Inflammatory macrophage treated with lipopolysaccharide for 4 hours (primary cell): Measurements from ENCODE around the gene PRSS21.

Source experiments
- DNase-seq: peaks from one replicate; pipeline ENCODE4 v3.0.0-alpha.2; 2020

The PRSS21 gene, protein sequence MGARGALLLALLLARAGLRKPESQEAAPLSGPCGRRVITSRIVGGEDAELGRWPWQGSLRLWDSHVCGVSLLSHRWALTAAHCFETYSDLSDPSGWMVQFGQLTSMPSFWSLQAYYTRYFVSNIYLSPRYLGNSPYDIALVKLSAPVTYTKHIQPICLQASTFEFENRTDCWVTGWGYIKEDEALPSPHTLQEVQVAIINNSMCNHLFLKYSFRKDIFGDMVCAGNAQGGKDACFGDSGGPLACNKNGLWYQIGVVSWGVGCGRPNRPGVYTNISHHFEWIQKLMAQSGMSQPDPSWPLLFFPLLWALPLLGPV

DNA sequence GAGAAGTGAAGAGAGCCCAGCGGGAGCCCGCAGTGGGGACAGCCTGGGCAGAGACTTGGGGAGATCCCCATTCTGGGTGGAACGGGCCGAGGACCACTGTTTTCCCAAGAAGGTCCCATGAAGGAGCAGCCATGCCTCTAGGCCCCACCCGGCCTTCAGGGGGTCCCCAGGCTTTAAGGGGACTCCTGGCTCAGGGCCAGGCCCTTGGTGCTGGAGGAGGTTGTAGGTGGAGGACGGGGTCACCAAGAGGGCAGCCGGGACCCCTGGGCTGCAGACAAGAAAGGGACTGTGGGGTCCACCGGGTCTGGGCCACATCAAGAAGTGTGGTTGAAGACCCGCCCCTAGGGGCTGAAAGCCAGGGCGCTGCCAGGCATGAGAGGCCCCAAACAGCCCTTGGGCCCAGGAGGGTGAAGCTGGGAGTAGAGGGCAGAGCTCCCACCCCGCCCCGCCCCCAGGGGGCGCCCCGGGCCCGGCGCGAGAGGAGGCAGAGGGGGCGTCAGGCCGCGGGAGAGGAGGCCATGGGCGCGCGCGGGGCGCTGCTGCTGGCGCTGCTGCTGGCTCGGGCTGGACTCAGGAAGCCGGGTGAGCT lies at the start of gene PRSS21:
Gene PRSS21, plus strand, starts transcription at position 487 of the 589 bp plus-strand sequence. Its CDS starts 32 bp downstream, at position 519.
- no peak for DNase-seq

DNA sequence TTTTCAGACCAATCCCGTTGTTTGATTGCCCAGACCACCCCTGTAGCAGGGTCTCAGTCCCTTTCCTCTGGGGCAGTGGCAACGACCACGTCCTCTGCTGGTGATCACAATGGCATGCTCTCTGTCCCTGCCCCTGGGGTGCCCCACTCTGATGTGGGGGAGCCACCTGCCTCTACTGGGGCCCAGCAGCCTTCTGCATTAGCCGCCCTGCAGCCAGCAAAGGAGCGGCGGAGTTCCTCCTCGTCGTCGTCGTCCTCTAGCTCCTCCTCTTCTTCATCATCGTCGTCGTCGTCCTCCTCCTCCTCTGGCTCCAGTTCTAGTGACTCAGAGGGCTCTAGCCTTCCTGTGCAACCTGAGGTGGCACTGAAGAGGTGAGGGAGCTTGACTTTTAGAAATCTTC lies 49.1 kb upstream of the PRSS21 start:
- DNase-seq = no peak

DNA sequence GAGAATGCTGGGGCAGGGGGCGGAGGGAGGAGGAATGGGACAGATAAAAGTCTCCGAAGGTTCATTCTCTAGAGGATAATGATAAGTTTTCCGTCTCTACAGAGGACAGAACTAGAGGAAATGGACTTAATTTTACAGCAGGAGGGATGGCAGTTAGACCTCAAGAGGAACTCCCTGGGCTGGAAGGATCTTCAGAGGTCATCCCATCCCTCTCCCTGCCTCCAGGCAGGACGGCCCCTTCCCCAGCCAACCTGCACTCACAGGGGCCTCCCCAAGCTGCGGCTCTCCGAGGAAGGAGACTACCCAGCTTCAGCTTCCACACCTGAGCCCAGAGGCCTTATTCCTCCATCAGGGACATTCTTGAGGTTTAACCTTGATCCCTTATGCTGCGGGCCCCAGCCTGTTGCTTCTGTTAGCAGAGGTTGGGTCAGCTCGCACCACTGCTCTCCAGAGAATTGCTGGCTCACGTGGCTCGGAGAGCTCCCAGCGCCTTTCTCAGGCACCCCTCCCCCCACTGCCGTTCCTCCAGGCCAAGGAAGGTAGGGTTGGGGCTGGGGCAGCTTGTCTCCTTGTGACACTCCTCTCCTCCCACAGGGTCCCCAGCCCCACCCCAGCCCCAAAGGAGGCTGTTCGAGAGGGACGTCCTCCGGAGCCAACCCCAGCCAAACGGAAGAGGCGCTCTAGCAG lies 48.5 kb upstream of the PRSS21 start:
- no peak for DNase-seq

DNA sequence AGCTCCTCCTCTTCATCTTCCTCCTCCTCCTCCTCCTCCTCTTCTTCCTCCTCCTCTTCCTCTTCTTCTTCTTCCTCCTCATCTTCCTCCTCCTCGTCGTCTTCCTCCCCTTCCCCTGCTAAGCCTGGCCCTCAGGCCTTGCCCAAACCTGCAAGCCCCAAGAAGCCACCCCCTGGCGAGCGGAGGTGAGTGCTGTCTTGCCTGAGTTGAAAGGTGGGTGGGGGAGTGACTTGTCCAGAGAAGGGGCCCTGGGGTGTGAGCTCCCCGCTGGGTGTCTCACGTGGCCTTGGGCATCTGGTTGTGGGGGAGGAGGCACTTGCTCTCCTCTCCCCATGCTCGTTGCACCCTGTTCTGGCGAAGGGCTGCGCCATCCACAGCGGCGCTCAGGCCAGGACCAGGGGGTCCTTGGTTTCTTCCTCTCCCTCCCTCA lies 47.9 kb upstream of the PRSS21 start:
- DNase-seq = no peak

DNA sequence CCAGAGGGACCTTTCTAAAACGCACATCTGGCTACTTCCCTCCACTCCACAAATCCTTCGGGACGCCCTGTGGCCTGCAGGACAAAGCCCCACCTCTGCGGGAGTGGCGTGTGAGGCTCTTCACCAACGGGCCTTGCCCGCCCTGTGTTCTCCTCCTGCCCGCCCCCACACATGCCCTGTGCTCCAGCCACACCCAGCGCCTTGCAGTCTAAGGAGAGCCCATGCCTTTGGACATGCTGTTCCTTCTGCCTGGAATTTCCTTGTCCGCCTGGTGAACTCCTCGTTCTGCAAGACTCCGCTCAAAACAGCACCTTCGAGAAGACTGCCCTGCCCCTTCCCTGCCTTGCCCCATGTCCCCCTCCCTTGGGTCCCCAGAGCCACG lies 47.4 kb upstream of the PRSS21 start:
- DNase-seq = no peak

DNA sequence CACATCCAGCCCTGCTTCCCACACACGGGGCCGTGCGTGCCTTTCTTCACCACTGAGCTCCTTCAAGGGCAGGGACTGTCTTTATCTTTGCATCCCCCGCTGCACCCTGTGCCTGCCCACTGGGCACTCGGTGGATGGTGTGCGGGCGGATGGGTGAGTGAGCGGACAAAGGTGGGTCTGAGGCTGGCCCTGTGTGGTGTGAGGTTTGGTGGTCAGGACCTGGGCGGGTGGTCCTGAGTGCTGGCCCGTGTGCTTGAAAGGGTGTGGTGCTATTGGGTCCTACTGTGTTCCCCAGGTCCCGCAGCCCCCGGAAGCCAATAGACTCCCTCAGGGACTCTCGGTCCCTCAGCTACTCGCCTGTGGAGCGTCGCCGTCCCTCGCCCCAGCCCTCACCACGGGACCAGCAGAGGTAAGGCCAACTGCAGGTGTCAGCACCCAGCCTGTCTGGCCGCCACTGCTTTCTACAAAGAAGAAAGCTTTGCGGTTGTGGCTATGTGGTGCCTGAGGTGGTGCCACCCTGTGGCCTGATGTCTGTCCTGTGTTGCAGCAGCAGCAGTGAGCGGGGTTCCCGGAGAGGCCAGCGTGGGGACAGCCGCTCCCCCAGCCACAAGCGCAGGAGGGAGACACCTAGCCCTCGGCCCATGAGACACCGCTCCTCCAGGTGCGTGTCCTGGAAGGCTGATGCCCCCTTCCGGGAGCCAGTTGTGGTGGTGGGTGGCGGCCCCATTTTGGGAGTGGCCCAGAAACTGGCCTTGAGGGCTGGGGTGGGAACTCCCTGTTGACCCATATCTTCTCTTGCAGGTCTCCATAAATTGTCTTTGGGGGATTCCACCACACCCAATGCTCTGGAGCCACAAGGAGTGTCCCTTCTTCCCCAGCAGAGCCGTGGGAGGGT lies 46.7 kb upstream of the PRSS21 start:
- DNase-seq = no peak

DNA sequence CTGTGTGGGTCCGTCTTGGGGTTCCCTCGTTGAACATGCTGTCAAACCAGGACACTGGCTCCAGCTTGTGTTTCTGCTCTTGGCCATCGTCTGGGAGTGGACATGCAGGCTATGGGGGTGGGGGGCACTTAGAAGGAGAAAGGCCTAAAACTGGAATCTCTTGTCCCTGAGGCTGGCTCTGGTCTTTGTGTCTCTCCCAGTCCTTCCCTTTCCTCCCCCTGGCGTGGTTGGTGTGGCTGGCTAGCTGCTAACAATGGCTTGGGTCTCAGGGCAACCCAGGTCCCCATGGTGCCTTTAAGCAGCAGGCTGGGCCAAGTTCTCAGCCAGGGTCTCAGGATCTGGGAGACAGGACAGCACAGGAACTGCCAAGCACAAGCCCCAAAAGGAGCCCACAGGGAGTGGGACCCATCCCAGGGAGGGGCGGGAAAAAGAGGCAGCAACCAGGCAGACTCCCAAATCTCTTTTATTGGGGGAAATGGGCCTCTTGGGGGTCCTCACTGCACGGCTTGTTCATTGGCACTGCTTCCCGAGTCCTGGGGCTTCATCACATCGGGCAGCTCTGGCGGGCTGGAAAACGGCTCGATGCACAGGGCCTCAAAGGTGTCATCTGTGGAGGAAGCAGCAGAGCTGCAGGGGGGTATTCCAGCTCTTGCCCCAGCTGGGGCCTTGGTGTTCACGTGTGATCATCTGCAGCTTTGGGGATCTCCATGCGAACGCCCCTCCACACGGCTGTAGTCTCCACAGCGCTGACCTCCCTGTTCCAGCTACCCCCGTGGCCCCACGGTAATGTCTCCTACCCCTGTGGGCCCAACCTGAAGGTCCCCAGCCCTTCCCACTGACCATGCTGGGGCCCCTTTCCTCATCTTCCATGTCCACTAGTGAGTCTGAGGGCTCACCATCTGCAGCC lies 45.3 kb upstream of the PRSS21 start:
- no peak for DNase-seq

DNA sequence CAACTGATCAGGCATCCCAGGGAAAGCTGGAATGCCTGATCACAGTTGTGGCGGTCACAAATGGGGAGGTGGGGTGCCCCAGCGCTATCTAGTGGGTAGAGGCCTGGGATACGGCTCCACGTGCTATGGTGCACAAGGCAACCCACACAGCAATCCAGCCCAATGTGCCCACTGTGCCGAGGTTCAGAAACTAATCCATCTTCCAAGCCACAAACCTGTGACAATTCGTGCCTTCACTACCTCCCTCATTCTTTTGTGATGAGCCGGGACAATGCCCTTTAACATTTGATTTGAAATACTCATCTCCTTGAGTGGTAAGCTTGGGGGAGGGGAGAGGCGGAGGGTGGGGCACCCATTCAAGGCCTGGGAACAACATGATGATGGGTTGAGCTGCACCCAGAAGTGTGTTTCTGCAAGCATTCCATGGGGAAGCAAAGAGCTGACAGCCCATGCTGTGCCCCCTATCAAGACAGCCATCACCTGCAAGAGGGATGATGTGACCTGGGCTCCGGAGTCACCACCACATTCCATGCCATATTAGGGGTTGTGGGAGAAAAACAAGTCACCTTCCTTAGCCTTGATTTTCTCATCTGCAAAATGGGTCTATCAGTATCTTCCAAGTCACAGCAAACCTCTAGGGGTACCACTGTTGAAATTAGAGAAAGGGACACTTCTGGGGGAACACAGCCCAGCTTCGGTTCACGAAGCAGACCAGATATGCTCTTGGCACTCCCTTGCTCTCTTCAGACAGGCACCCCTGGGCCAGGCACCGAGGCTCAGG lies 43.7 kb upstream of the PRSS21 start:
- no peak for DNase-seq

DNA sequence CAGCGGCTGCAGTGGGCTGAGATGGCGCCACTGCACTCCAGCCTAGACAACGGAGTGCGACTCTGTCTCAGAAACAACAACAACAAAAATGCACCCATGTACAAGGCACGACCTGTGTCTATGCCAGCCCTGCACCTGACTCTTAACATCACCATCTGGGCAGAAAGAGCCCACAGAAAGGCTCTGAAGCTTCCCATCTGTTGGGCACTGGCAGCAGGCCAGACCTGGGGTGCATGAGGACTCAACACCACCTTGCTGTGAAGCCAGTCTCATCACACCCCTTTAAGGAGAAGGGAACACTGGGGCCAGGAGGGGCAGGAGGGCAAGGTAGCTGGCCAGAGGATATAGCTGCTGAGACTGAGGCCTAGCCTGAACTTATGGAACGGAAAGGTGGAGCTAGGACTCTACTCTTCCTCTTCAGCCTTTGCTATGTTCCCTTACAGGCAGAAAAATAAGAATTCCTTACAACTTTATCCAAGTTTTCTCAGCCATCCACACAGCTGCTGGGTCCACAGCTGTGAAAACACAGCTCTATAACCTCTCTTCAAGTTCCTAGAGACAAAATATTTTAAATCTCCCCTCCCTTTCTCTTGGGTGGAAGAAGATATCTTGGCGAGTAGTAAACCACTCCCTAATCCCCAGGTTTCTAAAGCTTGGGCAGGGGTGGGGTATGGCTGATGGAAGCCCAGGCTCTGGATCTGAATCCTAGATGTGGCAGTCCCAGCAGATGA lies 42.7 kb upstream of the PRSS21 start:
- no peak for DNase-seq

DNA sequence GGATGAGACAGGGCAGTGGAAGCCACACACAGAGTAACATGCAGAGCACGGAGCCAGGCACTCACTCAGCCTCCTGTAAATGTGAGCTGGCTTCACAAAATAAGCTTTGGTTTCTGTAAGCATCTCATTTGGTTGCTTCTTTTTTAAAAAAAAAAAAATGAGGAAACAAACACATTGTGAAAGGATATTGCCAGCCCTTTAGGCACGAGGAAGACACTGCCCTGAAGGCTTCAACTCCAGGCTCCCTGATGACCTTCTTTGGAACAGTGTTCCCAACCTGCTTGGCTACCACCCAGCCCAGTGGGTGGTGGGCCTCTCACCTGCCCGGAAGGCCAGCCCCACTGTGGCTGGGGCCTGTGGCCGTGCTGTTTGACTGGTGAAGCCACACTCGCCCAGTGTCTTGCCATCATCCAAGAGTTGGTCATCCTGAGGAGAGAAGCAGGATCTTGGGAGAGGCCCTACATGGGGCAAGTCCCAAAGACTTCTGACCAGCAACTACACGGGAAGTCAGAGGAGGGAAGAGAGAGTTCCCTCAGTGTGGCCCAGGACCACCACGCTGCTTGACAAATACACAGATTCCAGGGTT lies 41.8 kb upstream of the PRSS21 start:
- DNase-seq = peak; percentile 53

DNA sequence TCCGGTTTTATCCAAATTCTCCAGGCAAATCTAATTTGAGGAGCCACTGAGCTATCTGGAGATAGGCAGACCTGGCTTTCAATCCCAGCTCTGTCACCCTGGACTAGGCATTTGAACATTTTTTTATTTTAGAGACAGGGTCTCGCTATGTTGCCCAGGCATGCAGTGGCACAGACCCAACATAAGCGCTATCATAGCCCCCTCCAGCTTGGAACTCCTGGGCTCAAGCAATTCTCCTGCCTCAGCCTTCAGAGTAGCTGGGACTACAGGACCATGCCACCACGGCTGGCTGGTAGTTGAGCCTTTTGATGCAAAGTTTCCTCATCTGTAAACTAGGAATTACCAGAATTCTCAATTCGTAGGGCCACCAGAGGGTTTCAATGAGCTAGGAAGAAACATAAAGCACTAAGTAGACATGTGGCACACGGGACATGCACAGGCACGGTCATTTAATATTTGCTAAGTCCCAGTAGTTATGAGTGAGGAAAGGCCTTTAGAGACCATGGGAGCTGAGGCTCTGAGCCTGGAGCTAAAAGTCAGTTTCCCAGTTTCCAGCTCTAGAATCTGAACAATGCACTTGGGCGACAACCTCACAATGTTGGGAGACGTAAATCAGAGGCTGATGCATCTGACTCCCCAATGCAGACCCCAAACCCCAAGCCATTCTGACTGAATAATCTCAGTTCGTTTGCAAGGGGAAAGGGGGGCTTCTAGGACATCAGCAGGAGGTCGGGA lies 41.1 kb upstream of the PRSS21 start:
- no peak for DNase-seq

DNA sequence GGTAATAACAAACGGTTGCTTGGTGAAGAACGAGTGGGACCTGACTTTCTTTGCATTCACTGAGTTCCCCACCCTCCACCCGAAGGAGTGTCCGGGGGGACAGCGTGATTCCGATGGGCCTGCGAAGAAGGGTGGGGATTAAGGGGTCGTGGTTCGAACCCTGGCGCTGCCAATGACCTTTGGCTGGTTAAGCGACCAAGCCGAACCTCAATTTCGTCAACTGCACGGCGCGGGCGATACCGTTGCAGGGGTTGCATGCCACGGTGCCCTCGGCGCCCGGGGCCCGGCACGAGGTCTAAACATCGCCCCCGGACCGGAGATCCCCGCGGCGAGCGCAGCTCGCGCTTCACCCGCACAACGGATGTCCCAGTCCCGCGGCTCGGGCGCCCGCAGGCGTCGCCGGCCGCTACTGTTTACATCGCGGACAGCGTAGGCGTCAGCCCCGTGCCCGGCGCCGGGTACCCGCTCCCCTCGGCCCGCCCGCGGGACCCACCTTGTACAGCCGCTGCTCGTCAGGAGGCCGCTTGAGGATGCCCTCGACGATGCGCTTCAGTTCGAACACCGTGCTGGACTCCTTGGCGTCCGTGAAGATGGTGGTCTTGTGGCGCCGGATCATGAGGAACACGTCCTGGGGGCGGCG lies 40.4 kb upstream of the PRSS21 start:
- peak; percentile 26 for DNase-seq

DNA sequence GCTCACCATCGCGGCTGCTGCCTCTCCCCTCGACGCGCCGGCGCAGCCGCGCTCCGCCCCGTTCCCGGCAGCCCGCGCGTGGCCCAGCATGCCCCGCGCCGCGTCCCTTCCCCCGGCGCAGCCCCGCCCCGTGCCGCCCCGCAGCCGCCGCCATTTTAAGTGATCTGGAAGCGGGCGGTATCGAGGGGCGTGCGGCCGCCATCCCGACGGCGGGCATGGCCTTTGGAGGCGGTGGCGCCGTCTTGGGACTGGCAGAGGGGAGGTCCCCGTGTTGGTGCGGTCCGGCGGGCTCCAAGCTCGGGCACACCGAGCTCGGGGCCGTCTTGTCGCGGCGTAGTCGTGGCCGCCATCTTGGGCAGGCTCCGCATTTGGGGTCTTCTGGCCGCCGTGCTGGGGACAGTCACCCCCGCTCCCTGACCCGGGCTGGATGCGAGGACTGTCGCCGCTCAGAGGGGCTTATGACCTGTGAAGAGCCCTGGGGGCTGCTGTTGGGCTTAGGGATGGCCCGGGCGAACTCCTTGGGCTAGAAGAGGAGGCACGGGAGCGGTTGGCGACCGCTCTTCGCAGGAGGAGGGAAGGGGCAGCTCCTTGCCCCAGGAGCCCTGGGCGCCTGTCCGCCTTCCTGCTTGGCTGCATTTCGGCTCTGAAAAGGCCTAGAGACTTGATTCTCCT lies 39.7 kb upstream of the PRSS21 start, which contains the start of gene ELOB:
Gene ELOB, minus strand, starts transcription at position 50 of the 672 bp plus-strand sequence. Its CDS starts 41 bp downstream, at position 9.
- peak; percentile 89 for DNase-seq

DNA sequence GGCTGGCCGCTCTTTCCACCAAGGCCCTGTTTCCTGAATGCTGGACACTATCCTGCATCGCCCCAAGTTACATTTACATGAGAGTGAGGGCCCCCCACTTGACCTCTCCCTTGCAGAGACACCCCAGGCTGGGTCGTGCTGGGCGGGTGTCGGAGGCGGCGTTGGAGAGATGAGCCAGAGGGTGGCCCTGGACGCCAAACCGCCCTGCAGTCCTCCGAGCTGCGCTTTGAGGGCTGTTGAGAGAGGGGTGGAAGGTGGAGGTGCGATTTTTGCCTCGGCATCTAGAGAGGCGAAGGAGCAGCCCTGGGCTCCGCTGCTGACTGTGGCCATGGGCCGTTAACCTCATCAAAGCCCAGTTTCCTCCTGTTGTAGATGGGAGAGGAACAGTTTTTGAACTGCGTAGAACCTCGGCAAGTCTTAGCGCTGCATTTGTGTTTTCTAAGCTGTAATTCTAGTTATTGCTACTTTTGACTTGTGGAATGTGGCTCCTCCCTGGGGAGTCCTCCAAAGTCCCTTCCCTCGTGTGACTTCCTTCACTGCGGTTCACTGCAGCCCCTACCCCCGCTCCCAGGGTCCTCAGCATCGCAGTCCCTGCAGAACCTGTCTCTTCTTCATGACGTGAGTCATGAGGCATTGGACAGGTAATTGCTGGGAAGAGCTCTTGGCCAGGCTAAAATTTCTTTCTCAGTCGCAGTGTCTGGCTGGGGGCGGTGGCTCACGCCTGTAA lies 39.0 kb upstream of the PRSS21 start:
- DNase-seq = no peak

DNA sequence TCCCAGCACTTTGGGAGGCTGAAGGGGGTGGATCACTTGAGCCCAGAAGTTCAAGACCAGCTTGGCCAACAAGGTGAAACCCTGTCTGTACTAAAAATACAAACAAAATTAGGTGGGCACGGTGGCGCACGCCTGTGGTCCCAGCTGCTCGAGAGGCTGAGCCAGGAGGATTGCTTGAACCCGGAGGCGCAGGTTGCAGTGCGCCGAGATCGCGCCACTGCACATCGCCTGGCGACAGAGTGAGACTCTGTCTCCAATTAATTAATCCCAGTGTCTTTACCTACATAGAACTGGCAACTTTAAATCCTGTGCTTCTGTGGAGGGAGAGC lies 38.4 kb upstream of the PRSS21 start:
- no peak for DNase-seq

DNA sequence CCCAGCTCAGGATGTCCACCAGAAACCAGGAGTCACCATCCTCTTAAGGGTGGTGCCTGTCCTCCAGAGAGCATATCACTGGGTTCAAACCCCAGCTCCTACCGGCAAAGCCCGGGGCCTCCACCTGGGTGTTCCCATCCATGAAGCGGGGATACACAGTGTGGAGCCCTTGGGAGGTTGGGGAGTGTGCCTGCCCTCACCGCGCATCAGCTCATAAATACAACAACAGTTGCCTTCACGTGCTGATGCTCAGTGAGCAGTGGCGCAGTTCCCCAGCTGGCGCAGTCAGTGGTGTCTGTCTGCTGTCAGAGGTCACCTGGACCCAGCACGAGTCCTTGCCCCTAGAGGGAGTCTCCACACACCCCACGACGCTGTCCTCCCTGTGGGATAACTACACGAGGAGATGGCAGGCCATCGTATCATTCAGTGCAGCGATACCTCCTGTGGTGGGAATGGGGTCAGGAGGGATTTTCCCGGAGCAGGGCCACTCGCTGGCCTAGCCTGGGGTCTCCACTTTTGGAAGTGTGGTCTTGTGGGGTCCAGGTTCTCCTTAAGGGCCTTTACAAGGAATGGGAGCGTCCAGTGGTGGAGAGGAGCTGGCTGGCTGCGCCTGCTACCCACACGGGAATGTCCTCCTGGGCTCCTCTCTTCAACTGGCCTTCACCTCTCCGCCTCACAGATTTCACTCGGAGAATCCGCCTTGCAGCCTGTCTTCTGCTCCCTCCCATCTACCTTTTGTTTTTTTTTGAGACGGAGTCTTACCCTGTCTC lies 37.7 kb upstream of the PRSS21 start:
- no peak for DNase-seq
